H9 (cell line): Measurements from ENCODE around the gene RADIL. TPM values are rescaled to one million over a fixed set of nuclear protein-coding genes. Genes with fewer than 3 reads are reported as not detected.

Experiments
- DNase-seq: peaks from one replicate; pipeline ENCODE4 v3.0.0-alpha.2; 2017
- H2AFZ ChIP-seq: one replicate; pipeline ENCODE4 v1.6.1; 2013; ENCODE audit warnings: mild to moderate bottlenecking, low read length, control low read depth, moderate library complexity
- H2AK5ac ChIP-seq: 2 replicates; pipeline ENCODE4 v1.6.1; 2013; ENCODE audit warnings: low read length, control low read depth, mixed read lengths; ENCODE audit not compliant: insufficient read length
- H2BK120ac ChIP-seq: one replicate; pipeline ENCODE4 v1.6.1; 2013; ENCODE audit warnings: low read depth, mild to moderate bottlenecking, low read length, control low read depth, inconsistent platforms; ENCODE audit not compliant: poor library complexity, severe bottlenecking
- H2BK12ac ChIP-seq: 2 replicates; pipeline ENCODE4 v1.6.1; 2013; ENCODE audit warnings: low read length, control low read depth, mixed read lengths, low read depth; ENCODE audit not compliant: insufficient read length
- H2BK15ac ChIP-seq: 2 replicates; pipeline ENCODE4 v1.6.1; 2013; ENCODE audit warnings: low read depth, low read length, control low read depth
- H2BK20ac ChIP-seq: one replicate; pipeline ENCODE4 v1.6.1; 2013; ENCODE audit warnings: low read depth, mild to moderate bottlenecking, low read length, control low read depth, inconsistent platforms; ENCODE audit not compliant: poor library complexity, severe bottlenecking
- H2BK5ac ChIP-seq: 2 replicates; pipeline ENCODE4 v1.6.1; 2013; ENCODE audit warnings: low read length, control low read depth, mixed read lengths; ENCODE audit not compliant: insufficient read length
- H3K14ac ChIP-seq: 2 replicates; pipeline ENCODE4 v1.6.1; 2013; ENCODE audit warnings: low read length, control low read depth; ENCODE audit not compliant: insufficient read depth
- H3K18ac ChIP-seq: 2 replicates; pipeline ENCODE4 v1.6.1; 2013; ENCODE audit warnings: low read depth, mild to moderate bottlenecking, mixed read lengths, low read length, control low read depth; ENCODE audit not compliant: insufficient read length
- H3K23ac ChIP-seq: 2 replicates; pipeline ENCODE4 v1.6.1; 2013; ENCODE audit warnings: low read length, control low read depth, mixed read lengths, low read depth; ENCODE audit not compliant: insufficient read length
- H3K23me2 ChIP-seq: 2 replicates; pipeline ENCODE4 v1.6.1; 2013; ENCODE audit warnings: low read depth, mild to moderate bottlenecking, mixed read lengths, low read length, control low read depth; ENCODE audit not compliant: insufficient read length, poor library complexity, severe bottlenecking
- H3K27ac ChIP-seq: 2 replicates; pipeline ENCODE4 v1.5.1; 2013; ENCODE audit warnings: low read length, control low read depth, mixed read lengths, low read depth; ENCODE audit not compliant: insufficient read length
- H3K27me3 ChIP-seq: 2 replicates; pipeline ENCODE4 v1.6.1; 2013; ENCODE audit warnings: low read length, control low read depth, inconsistent platforms; ENCODE audit not compliant: insufficient read depth
- H3K4ac ChIP-seq: 2 replicates; pipeline ENCODE4 v1.6.1; 2013; ENCODE audit warnings: low read depth, mild to moderate bottlenecking, control low read depth, inconsistent platforms, low read length, moderate library complexity
- H3K4me1 ChIP-seq: 2 replicates; pipeline ENCODE4 v1.6.1; 2013; ENCODE audit warnings: low read length, control low read depth, inconsistent platforms; ENCODE audit not compliant: insufficient read depth
- H3K4me2 ChIP-seq: 2 replicates; pipeline ENCODE4 v1.6.1; 2013; ENCODE audit warnings: low read length, control low read depth, mixed read lengths; ENCODE audit not compliant: insufficient read length, insufficient read depth
- H3K56ac ChIP-seq: 2 replicates; pipeline ENCODE4 v1.6.1; 2013; ENCODE audit warnings: low read depth, mild to moderate bottlenecking, mixed read lengths, low read length, control low read depth; ENCODE audit not compliant: insufficient read length
- H3K79me1 ChIP-seq: 2 replicates; pipeline ENCODE4 v1.6.1; 2013; ENCODE audit warnings: low read depth, mild to moderate bottlenecking, moderate library complexity, low read length, control low read depth, inconsistent platforms; ENCODE audit not compliant: insufficient read depth, poor library complexity, severe bottlenecking
- H3K79me2 ChIP-seq: 2 replicates; pipeline ENCODE4 v1.6.1; 2013; ENCODE audit warnings: low read length, control low read depth, inconsistent platforms; ENCODE audit not compliant: insufficient read depth
- H3K9ac ChIP-seq: 2 replicates; pipeline ENCODE4 v1.6.1; 2013; ENCODE audit warnings: low read length, control low read depth, mixed read lengths; ENCODE audit not compliant: insufficient read length; ENCODE audit errors: extremely low read depth
- H3K9me3 ChIP-seq: one replicate; pipeline ENCODE4 v1.6.1; 2013; ENCODE audit warnings: low read depth, low read length, inconsistent platforms; ENCODE audit not compliant: control insufficient read depth
- H3T11ph ChIP-seq: one replicate; pipeline ENCODE4 v1.6.1; 2013; ENCODE audit warnings: mild to moderate bottlenecking, low read length, control low read depth, inconsistent platforms
- H4K20me1 ChIP-seq: one replicate; pipeline ENCODE4 v1.6.1; 2013; ENCODE audit not compliant: control insufficient read depth, insufficient read length, insufficient read depth
- H4K5ac ChIP-seq: 2 replicates; pipeline ENCODE4 v1.6.1; 2013; ENCODE audit warnings: low read depth, mild to moderate bottlenecking, mixed read lengths, low read length, control low read depth; ENCODE audit not compliant: insufficient read length
- H4K8ac ChIP-seq: replicated peaks from 2 replicates; pipeline ENCODE4 v1.6.1; 2013; ENCODE audit warnings: low read length, control low read depth, mixed read lengths, low read depth; ENCODE audit not compliant: insufficient read length
- H4K91ac ChIP-seq: 2 replicates; pipeline ENCODE4 v1.6.1; 2013; ENCODE audit warnings: low read depth, mild to moderate bottlenecking, moderate library complexity, mixed read lengths, low read length, control low read depth; ENCODE audit not compliant: insufficient read length
- H3K27ac Mint-ChIP-seq, 3 experiments: 2 replicates in 2 of 3; 3 replicates in 1 of 3; pipeline ENCODE4 v1.8.0; 2020 to 2021; ENCODE audit warnings: mixed read lengths in 3 of 3, mild to moderate bottlenecking in 1 of 3, moderate library complexity in 1 of 3
- H3K27me3 Mint-ChIP-seq: 2 replicates; pipeline ENCODE4 v1.8.0; 2021; ENCODE audit warnings: low read depth, mild to moderate bottlenecking, moderate library complexity, mixed read lengths
- H3K36me3 Mint-ChIP-seq, 3 experiments: 2 replicates in 2 of 3; 3 replicates in 1 of 3; pipeline ENCODE4 v1.8.0; 2020 to 2021; ENCODE audit warnings: low read depth in 3 of 3, mixed read lengths in 3 of 3; ENCODE audit not compliant: insufficient read depth in 1 of 3
- H3K4me1 Mint-ChIP-seq, 2 experiments: 2 replicates each; pipeline ENCODE4 v1.8.0; 2020; ENCODE audit warnings: mixed read lengths in 2 of 2
- H3K4me3 Mint-ChIP-seq, 2 experiments: 2 replicates in 1 of 2; 3 replicates in 1 of 2; pipeline ENCODE4 v1.8.0; 2020 to 2021; ENCODE audit warnings: mild to moderate bottlenecking in 2 of 2, mixed read lengths in 2 of 2, moderate library complexity in 1 of 2
- H3K9me3 Mint-ChIP-seq, 2 experiments: 2 replicates in 1 of 2; 3 replicates in 1 of 2; pipeline ENCODE4 v1.8.0; 2020; ENCODE audit warnings: mild to moderate bottlenecking in 2 of 2, mixed read lengths in 2 of 2, moderate library complexity in 1 of 2
- CTCF ChIP-seq: fragments of 200-600 bp; sonication (generic); conservative IDR thresholded peaks from 3 replicates; pipeline ENCODE4 v1.8.0; 2021; ENCODE audit warnings: antibody characterized with exemption, mild to moderate bottlenecking
- WGBS: extraction: QIAGEN DNeasy Blood & Tissue Kit; methylation state at CpG from one replicate; pipeline ENCODE4 v1.1.7; 2013; ENCODE audit warnings: missing lambda C conversion rate, low lambda C conversion rate, mixed read lengths; ENCODE audit not compliant: insufficient read length; ENCODE audit errors: extremely low coverage; 5-methylcytosine and 5-hydroxymethylcytosine counted together
- total RNA-seq: library from RNA; stranded (reverse); gene quantifications from 2 replicates; pipeline ENCODE4 v1.2.1, GENCODE V29; 2021

Gene RADIL
- total RNA-seq, 1 experiment from 2014 or later: 4.7 TPM

GRCh38 chr7:4822677-4823076, 60.8 kb downstream of the RADIL start:
- Histone ChIP-seq H2BK15ac (no peak overlapping the region), H2AK5ac (no peak overlapping the region), H2BK12ac (no peak overlapping the region), H4K5ac (no peak overlapping the region), H2AFZ (no peak overlapping the region), H3K9ac (no peak overlapping the region), H4K91ac (no peak overlapping the region), H3K27ac (no peak overlapping the region), H3K14ac (no peak overlapping the region; the same call in 1 of the 2 replicates), H3K27me3 (no peaks in the 10 kb centered on the region), H4K8ac (no peak overlapping the region), H3K56ac (no peak overlapping the region), H3K79me2 (no peaks in the 10 kb centered on the region), H3K9me3 (no peaks in the 10 kb centered on the region), H3K18ac (no peak overlapping the region), H3T11ph (no peak overlapping the region), H2BK5ac (no peak overlapping the region), H2BK120ac (no peak overlapping the region), H3K23ac (no peak overlapping the region), H3K23me2 (no peaks in the 10 kb centered on the region), H4K20me1 (no peaks in the 10 kb centered on the region), H3K79me1 (no peaks in the 10 kb centered on the region), H2BK20ac (no peak overlapping the region), H3K4ac (no peak overlapping the region), H3K4me1 (no peaks in the 10 kb centered on the region), H3K4me2 (no peak overlapping the region)
- Mint-ChIP-seq H3K9me3 (no peaks in the 10 kb centered on the region), H3K4me3 (no peak overlapping the region), H3K27ac (no peak overlapping the region), H3K27me3 (no peaks in the 10 kb centered on the region; the same call in 1 of the 2 replicates), H3K4me1 (no peaks in the 10 kb centered on the region), H3K36me3 (no peaks in the 10 kb centered on the region; a peak in 1 of 7 replicates)
- WGBS: no CpG with 5 or more reads among the region's 9 CpGs
- no peak for DNase-seq
- no peak for TF ChIP-seq CTCF
